Measurements from ENCODE around the gene MLLT6. TPM values are rescaled to one million over a fixed set of nuclear protein-coding genes. Genes with fewer than 3 reads are reported as not detected.

The MLLT6 gene
- polyA plus RNA-seq, 3 donors, result 0.72 to 55.4 (median 0.82) TPM

GRCh38 chr17:38739305-38739704 lies 34.2 kb downstream of the MLLT6 start:
- Mint-ChIP-seq H3K27me3 (ENCODE audit: low read depth in 3 of 3) (peaks cover 27 to 44% (median 31%) of the 10 kb centered on the region in 3 donors), H3K36me3 (peaks cover 0 to 2% of the 10 kb centered on the region in 2 donors), H3K27ac (peak overlapping the region in 1 of 7 donors; percentile 21), H3K4me1 (peaks cover 2% of the 10 kb centered on the region), H3K9me3 (no peaks in the 10 kb centered on the region), H3K4me3 (no peak overlapping the region)
- WGBS (ENCODE audit: insufficient coverage), result 100% methylated on average over 4 of the region's 14 CpGs
- no peak overlapping the region for H3K9ac ChIP-seq (ENCODE audit: insufficient read depth, low read length, poor library complexity, severe bottlenecking)
- no peak for DNase-seq
- intact Hi-C loops (cut with micrococcal nuclease), result no loop called here
- H4K20me1 ChIP-seq (ENCODE audit: insufficient read depth, low read length), result peaks cover 7% of the 10 kb centered on the region
- no peaks in the 10 kb centered on the region for H3K4me1 ChIP-seq (ENCODE audit: control insufficient read depth in 1 of 2, insufficient read depth in 2 of 2, low read length in 2 of 2)
- H3K4me2 ChIP-seq (replicated peaks; ENCODE audit: extremely low read depth, low read length, poor library complexity, severe bottlenecking), result no peak overlapping the region
- no peak overlapping the region for H3K4me3 ChIP-seq (replicated peaks in 1 of 3; ENCODE audit: low read depth in 2 of 3, low read length in 3 of 3)
- no peak overlapping the region for H3K27ac ChIP-seq (ENCODE audit: low read depth in 1 of 2, low read length in 2 of 2)
- TF ChIP-seq CTCF (IDR thresholded peaks at IDR 0.05), result no peak
- peaks cover 0 to 2% of the 10 kb centered on the region in 2 donors for H3K36me3 ChIP-seq (replicated peaks in 1 of 2; ENCODE audit: control insufficient read depth in 1 of 2, insufficient read depth in 2 of 2, low read length in 2 of 2)
- peaks cover 0 to 4% of the 10 kb centered on the region in 2 donors for H3K27me3 ChIP-seq (ENCODE audit: control insufficient read depth in 2 of 2, insufficient read depth in 2 of 2, low read length in 2 of 2)
- no peaks in the 10 kb centered on the region for H3K79me2 ChIP-seq (ENCODE audit: insufficient read depth, low read length)
- H3K9me3 ChIP-seq (replicated peaks in 1 of 2; ENCODE audit: control insufficient read depth in 1 of 2, insufficient read depth in 1 of 2, low read length in 2 of 2), result no peaks in the 10 kb centered on the region
- no peak overlapping the region for H2AFZ ChIP-seq (ENCODE audit: insufficient read depth, low read depth, low read length, poor library complexity, severe bottlenecking)

- no peaks in the 10 kb centered on the region for H3K9me3 Mint-ChIP-seq
- intact Hi-C loops (cut with micrococcal nuclease), result no loop called here
- peaks cover 7% of the 10 kb centered on the region for H4K20me1 ChIP-seq (ENCODE audit: insufficient read depth, low read length)
Observed at GRCh38 chr17:38740044-38740443, 35.0 kb downstream of the MLLT6 start.

More at GRCh38 chr17:38740044-38740443, 35.0 kb downstream of the MLLT6 start:
- no peaks in the 10 kb centered on the region for H3K9me3 ChIP-seq (replicated peaks in 1 of 2; ENCODE audit: control insufficient read depth in 1 of 2, insufficient read depth in 1 of 2, low read length in 2 of 2)
- peaks cover under 1% of the 10 kb centered on the region for H3K4me1 Mint-ChIP-seq
- no peak overlapping the region for H3K4me3 ChIP-seq (replicated peaks in 1 of 3; ENCODE audit: low read depth in 2 of 3, low read length in 3 of 3)
- H3K27ac Mint-ChIP-seq, result no peak overlapping the region
- no peak overlapping the region for H2AFZ ChIP-seq (ENCODE audit: insufficient read depth, low read depth, low read length, poor library complexity, severe bottlenecking)
- peaks cover 34 to 51% (median 38%) of the 10 kb centered on the region in 3 donors for H3K27me3 Mint-ChIP-seq (ENCODE audit: low read depth in 3 of 3)
- no peak overlapping the region for H3K4me2 ChIP-seq (replicated peaks; ENCODE audit: extremely low read depth, low read length, poor library complexity, severe bottlenecking)
- DNase-seq, result no peak
- no peak for TF ChIP-seq CTCF (IDR thresholded peaks at IDR 0.05)
- no peaks in the 10 kb centered on the region for H3K36me3 Mint-ChIP-seq
- H3K27ac ChIP-seq (ENCODE audit: low read depth in 1 of 2, low read length in 2 of 2), result no peak overlapping the region
- WGBS (ENCODE audit: insufficient coverage), result 98% methylated on average over 9 of the region's 19 CpGs
- H3K4me3 Mint-ChIP-seq, result peak overlapping the region in 1 of 2 donors; percentile 35
- H3K4me1 ChIP-seq (ENCODE audit: control insufficient read depth in 1 of 2, insufficient read depth in 2 of 2, low read length in 2 of 2), result no peaks in the 10 kb centered on the region
- no peaks in the 10 kb centered on the region for H3K79me2 ChIP-seq (ENCODE audit: insufficient read depth, low read length)
- H3K36me3 ChIP-seq (replicated peaks in 1 of 2; ENCODE audit: control insufficient read depth in 1 of 2, insufficient read depth in 2 of 2, low read length in 2 of 2), result no peaks in the 10 kb centered on the region
- no peak overlapping the region for H3K9ac ChIP-seq (ENCODE audit: insufficient read depth, low read length, poor library complexity, severe bottlenecking)
- peaks cover 0 to 8% of the 10 kb centered on the region in 2 donors for H3K27me3 ChIP-seq (ENCODE audit: control insufficient read depth in 2 of 2, insufficient read depth in 2 of 2, low read length in 2 of 2)
